CD14-positive monocyte (primary cell): ENCODE results near the gene LMTK3. TPM values are rescaled to one million over a fixed set of nuclear protein-coding genes. Genes with fewer than 3 reads are reported as not detected.

Source experiments
- DNase-seq, 3 donors: peaks; one replicate each; pipeline ENCODE4 v3.0.0-alpha.2; 2011 to 2022
- H2AFZ ChIP-seq: 2 replicates; pipeline ENCODE4 v1.6.0; 2012; ENCODE audit warnings: mild to moderate bottlenecking, low read depth, low read length, inconsistent platforms; ENCODE audit not compliant: insufficient read depth, poor library complexity, severe bottlenecking
- H3K27ac ChIP-seq, 2 donors: 1 replicate in 1 of 2; 2 replicates in 1 of 2; pipeline ENCODE4 v1.5.1; 2012 to 2013; ENCODE audit warnings: low read length in 2 of 2, control low read depth in 1 of 2, inconsistent platforms in 1 of 2, low read depth in 1 of 2, mild to moderate bottlenecking in 1 of 2
- H3K27me3 ChIP-seq, 2 donors: one replicate each; pipeline versions ENCODE4 v1.6.0 to v1.6.1; 2011 to 2013; ENCODE audit warnings: low read length in 2 of 2; ENCODE audit not compliant: control insufficient read depth in 2 of 2, insufficient read depth in 2 of 2
- H3K36me3 ChIP-seq, 2 donors: replicated peaks in 1 of 2; 1 replicate in 1 of 2; 2 replicates in 1 of 2; pipeline versions ENCODE4 v1.5.1 to v1.6.1; 2012 to 2013; ENCODE audit warnings: low read length in 2 of 2, control low read depth in 1 of 2, inconsistent platforms in 1 of 2, mild to moderate bottlenecking in 1 of 2; ENCODE audit not compliant: insufficient read depth in 2 of 2, control insufficient read depth in 1 of 2
- H3K4me1 ChIP-seq, 2 donors: 1 replicate in 1 of 2; 2 replicates in 1 of 2; pipeline versions ENCODE4 v1.5.1 to v1.6.1; 2012 to 2013; ENCODE audit warnings: low read length in 2 of 2, control low read depth in 1 of 2, inconsistent platforms in 1 of 2, mild to moderate bottlenecking in 1 of 2, moderate library complexity in 1 of 2; ENCODE audit not compliant: insufficient read depth in 2 of 2, control insufficient read depth in 1 of 2
- H3K4me2 ChIP-seq: replicated peaks from 2 replicates; pipeline ENCODE3; 2012; ENCODE audit warnings: low read length, moderate library complexity, mild to moderate bottlenecking; ENCODE audit not compliant: poor library complexity, severe bottlenecking; ENCODE audit errors: extremely low read depth
- H3K4me3 ChIP-seq, 3 experiments: fragments of 200-600 bp in 1 of 3; sonication (generic) in 1 of 3; replicated peaks in 1 of 3; 1 replicate in 2 of 3; 2 replicates in 1 of 3; pipeline ENCODE4 v1.5.1; 2011 to 2013; ENCODE audit warnings: low read length in 3 of 3, mild to moderate bottlenecking in 3 of 3, control low read depth in 2 of 3, low read depth in 2 of 3, inconsistent platforms in 1 of 3, moderate library complexity in 1 of 3
- H3K79me2 ChIP-seq: 2 replicates; pipeline ENCODE4 v1.6.0; 2012; ENCODE audit warnings: mild to moderate bottlenecking, control low read depth, inconsistent platforms, low read length, moderate library complexity; ENCODE audit not compliant: insufficient read depth
- H3K9ac ChIP-seq: 2 replicates; pipeline ENCODE4 v1.6.0; 2017; ENCODE audit warnings: low read length, mild to moderate bottlenecking; ENCODE audit not compliant: insufficient read depth, poor library complexity, severe bottlenecking
- H3K9me3 ChIP-seq, 2 donors: replicated peaks in 1 of 2; 1 replicate in 1 of 2; 2 replicates in 1 of 2; pipeline versions ENCODE4 v1.5.1 to v1.6.1; 2012 to 2013; ENCODE audit warnings: low read length in 2 of 2, control low read depth in 1 of 2; ENCODE audit not compliant: control insufficient read depth in 1 of 2, insufficient read depth in 1 of 2
- H4K20me1 ChIP-seq: 2 replicates; pipeline ENCODE4 v1.6.0; 2012; ENCODE audit warnings: mild to moderate bottlenecking, low read length, control low read depth, moderate library complexity; ENCODE audit not compliant: insufficient read depth
- H3K27ac Mint-ChIP-seq, 7 donors: one replicate each; pipeline ENCODE4 v1.8.0; 2020; ENCODE audit warnings: mild to moderate bottlenecking in 7 of 7, mixed read lengths in 7 of 7, moderate library complexity in 6 of 7, inconsistent platforms in 2 of 7
- H3K27me3 Mint-ChIP-seq, 3 donors: one replicate each; pipeline ENCODE4 v1.8.0; 2021 to 2022; ENCODE audit warnings: low read depth in 3 of 3, mild to moderate bottlenecking in 3 of 3, mixed read lengths in 3 of 3, moderate library complexity in 3 of 3, inconsistent platforms in 1 of 3
- H3K36me3 Mint-ChIP-seq, 2 donors: one replicate each; pipeline ENCODE4 v1.8.0; 2020; ENCODE audit warnings: mixed read lengths in 2 of 2, inconsistent platforms in 1 of 2, mild to moderate bottlenecking in 1 of 2
- H3K4me1 Mint-ChIP-seq: one replicate; pipeline ENCODE4 v1.8.0; 2020; ENCODE audit warnings: mild to moderate bottlenecking, mixed read lengths
- H3K4me3 Mint-ChIP-seq, 2 donors: one replicate each; pipeline ENCODE4 v1.8.0; 2020; ENCODE audit warnings: mild to moderate bottlenecking in 2 of 2, mixed read lengths in 2 of 2, moderate library complexity in 1 of 2
- H3K9me3 Mint-ChIP-seq, 7 donors: one replicate each; pipeline ENCODE4 v1.8.0; 2020 to 2022; ENCODE audit warnings: mixed read lengths in 7 of 7, mild to moderate bottlenecking in 6 of 7, moderate library complexity in 6 of 7, inconsistent platforms in 2 of 7
- CTCF ChIP-seq: fragments of 200-600 bp; IDR thresholded peaks from one replicate; pipeline ENCODE4 v1.8.0; 2022; ENCODE audit warnings: antibody characterized with exemption, mild to moderate bottlenecking
- WGBS: methylation state at CpG from one replicate; pipeline ENCODE4 v1.1.5; 2013; ENCODE audit warnings: missing lambda C conversion rate; ENCODE audit not compliant: insufficient coverage; 5-methylcytosine and 5-hydroxymethylcytosine counted together
- intact Hi-C, 2 donors: fragments of 100-400 bp; cut with micrococcal nuclease; formaldehyde crosslinking; loops; one replicate each; pipeline versions ENCODE4 v1.15.0 to v1.15.1; 2023
- polyA plus RNA-seq, 3 donors: library from polyadenylated mRNA; depleted of rRNA in 1 of 3; unstranded in 2 of 3; stranded (reverse) in 1 of 3; fragments of 300-500 nt in 2 of 3; fragments of >200 nt in 1 of 3; fragmentation: Illumina TruSeq in 2 of 3; gene quantifications; 1 replicate in 2 of 3; 2 replicates in 1 of 3; pipeline ENCODE4 v1.2.3, GENCODE V29; 2012 to 2021

LMTK3 gene
- polyA plus RNA-seq, 3 donors = 0.08 TPM; not detected in 2

GRCh38 chr19:48446579-48446978 is 65.1 kb downstream of the LMTK3 start:
- no peak for TF ChIP-seq CTCF

GRCh38 chr19:48445606-48446481 is 65.8 kb downstream of the LMTK3 start, which contains the start of gene GRWD1:
GRWD1 (plus strand) TSS chr19:48445983; CDS start chr19:48446006, 23 bp downstream.
- peaks cover 28 to 37% of the 10 kb centered on the region in 2 donors for H3K36me3 ChIP-seq
- peak within 1 kb of the TSS; percentile 100 for H2AFZ ChIP-seq
- H3K36me3 Mint-ChIP-seq = peaks cover 46 to 54% of the 10 kb centered on the region in 2 donors
- peaks cover 25 to 32% of the 10 kb centered on the region in 2 donors for H3K4me1 ChIP-seq
- DNase-seq = peak; percentile 92 to 96 (median 94)
- H3K9me3 ChIP-seq = peaks cover 0 to 20% of the 10 kb centered on the region in 2 donors
- peak; percentile 12 for TF ChIP-seq CTCF
- peaks cover 28 to 31% of the 10 kb centered on the region in 2 donors for H3K27me3 ChIP-seq
- intact Hi-C loops = loop anchor here in 1 of 2 donors (10.0 kb wide), 1 partner anchor 51 kb away; the partner anchor contains the start of genes GRIN2D and KDELR1
- peaks cover 6% of the 10 kb centered on the region for H3K79me2 ChIP-seq
- H3K27ac Mint-ChIP-seq = peak within 1 kb of the TSS; percentile 95 to 99 (median 98)
- peak within 1 kb of the TSS; percentile 77 to 99 (median 95) for H3K4me3 ChIP-seq
- peak within 1 kb of the TSS; percentile 82 to 91 for H3K27ac ChIP-seq
- under 1% methylated on average over 52 of the region's 61 CpGs for whole genome bisulfite sequencing
- peak within 1 kb of the TSS; percentile 93 for H3K4me2 ChIP-seq
- peaks cover 23% of the 10 kb centered on the region for H3K4me1 Mint-ChIP-seq
- H3K27me3 Mint-ChIP-seq = peaks cover 25 to 36% (median 30%) of the 10 kb centered on the region in 3 donors
- H3K9ac ChIP-seq = peak within 1 kb of the TSS; percentile 77
- peaks cover 0 to 17% (median 13%) of the 10 kb centered on the region in 7 donors for H3K9me3 Mint-ChIP-seq
- no peaks in the 10 kb centered on the region for H4K20me1 ChIP-seq
- H3K4me3 Mint-ChIP-seq = peak within 1 kb of the TSS; percentile 86 to 92

More at GRCh38 chr19:48446579-48446978, 65.1 kb downstream of the LMTK3 start:
- intact Hi-C loops = loop anchor here in 1 of 2 donors (10.0 kb wide), 1 partner anchor 52 kb away; the partner anchor contains the start of genes GRIN2D and KDELR1
- Histone ChIP-seq H3K27me3 (peaks cover 24 to 25% of the 10 kb centered on the region in 2 donors), H3K4me2 (peak overlapping the region; percentile 93), H4K20me1 (no peaks in the 10 kb centered on the region), H2AFZ (peak overlapping the region; percentile 100), H3K27ac (peak overlapping the region; percentile 82 to 91), H3K9ac (peak overlapping the region; percentile 77), H3K4me1 (peaks cover 25 to 32% of the 10 kb centered on the region in 2 donors), H3K79me2 (peaks cover 6% of the 10 kb centered on the region), H3K9me3 (peaks cover 0 to 18% of the 10 kb centered on the region in 2 donors), H3K4me3 (peak overlapping the region; percentile 77 to 99 (median 95)), H3K36me3 (peaks cover 36 to 44% of the 10 kb centered on the region in 2 donors)
- peak overlapping the region; percentile 86 to 92 for H3K4me3 Mint-ChIP-seq
- H3K9me3 Mint-ChIP-seq = peaks cover 0 to 16% (median 13%) of the 10 kb centered on the region in 7 donors
- no peak for DNase-seq
- peak overlapping the region in 4 of 7 donors; percentile 95 to 99 (median 99) for H3K27ac Mint-ChIP-seq
- 80% methylated on average over 1 of the region's 7 CpGs for WGBS
- peaks cover 49 to 61% of the 10 kb centered on the region in 2 donors for H3K36me3 Mint-ChIP-seq
- peaks cover 19 to 28% (median 25%) of the 10 kb centered on the region in 3 donors for H3K27me3 Mint-ChIP-seq
- H3K4me1 Mint-ChIP-seq = peaks cover 23% of the 10 kb centered on the region
